Cortex of kidney (tissue), 1 donor: ENCODE measurements around the gene MAMDC4.
"Not testable (repeated sequence)": the region's sequence is repeated elsewhere in the genome, so short reads cannot be mapped to it uniquely, and the experiment has no call there.

ENCODE experiments used
- DNase-seq: peaks from one replicate; lab custom pipeline; 2025; lab: John Stamatoyannopoulos, UW

Gene MAMDC4

GRCh38 chr9:136862849-136863622 is 10.9 kb downstream of the MAMDC4 start:
- no peak for DNase-seq

GRCh38 chr9:136863623-136864273 is 11.6 kb downstream of the MAMDC4 start:
- no peak for DNase-seq

DNA sequence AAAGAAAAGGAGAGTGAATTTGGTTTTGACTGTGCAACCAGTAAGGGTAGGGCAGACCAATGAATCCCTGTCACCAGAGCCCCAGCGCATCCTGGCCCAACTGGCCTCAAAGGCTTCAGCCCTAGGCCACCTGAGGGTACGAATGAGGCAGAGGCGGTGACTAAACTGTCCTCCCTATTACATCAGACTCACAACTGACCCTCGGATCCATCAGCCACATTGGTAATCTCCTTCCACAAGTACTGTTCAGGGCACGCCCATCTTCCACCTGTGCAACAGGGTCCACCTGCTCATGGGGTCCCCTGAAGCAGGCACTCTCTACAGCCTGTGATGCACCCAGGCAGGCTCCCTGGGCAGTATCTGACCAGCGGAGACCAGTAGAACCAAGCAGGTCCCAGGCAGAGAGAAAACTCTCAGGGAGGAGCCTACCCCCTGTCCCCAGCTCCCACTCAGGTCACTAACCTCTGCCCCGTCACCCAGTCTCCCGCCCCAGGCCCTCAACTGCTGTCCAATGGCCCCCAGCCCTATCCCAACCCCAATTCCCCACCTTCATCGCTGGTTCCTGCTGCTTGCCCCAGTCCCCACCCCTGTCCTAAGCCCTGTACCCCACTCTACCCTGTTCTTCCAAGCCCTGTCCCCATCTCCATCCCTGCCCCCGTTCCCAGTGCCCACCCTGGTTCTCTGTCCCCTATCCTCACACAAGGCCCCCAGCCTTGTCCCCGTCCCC is 13.1 kb downstream of the MAMDC4 start:
- DNase-seq: no peak

DNA sequence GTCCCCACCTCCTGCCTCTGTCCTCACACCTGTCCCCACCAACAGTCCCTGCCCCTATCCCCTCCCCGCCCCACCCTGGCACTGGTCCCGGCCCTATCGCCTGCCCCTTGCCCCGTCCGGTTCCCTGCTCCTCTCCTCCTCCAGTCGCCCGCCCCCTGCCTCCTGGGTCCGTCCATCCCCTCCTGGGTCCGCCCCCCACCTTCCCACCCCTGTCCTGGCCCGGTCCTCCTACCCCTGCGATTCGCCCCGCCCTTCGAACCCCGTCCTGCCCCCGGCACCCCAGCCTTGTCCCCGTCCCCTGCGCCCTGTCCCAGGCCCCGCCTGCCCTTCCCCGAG is 13.6 kb downstream of the MAMDC4 start:
- no peak for DNase-seq

- not testable (repeated sequence) for DNase-seq
Measured at GRCh38 chr9:136866898-136867421, 14.8 kb downstream of the MAMDC4 start.

GRCh38 chr9:136867480-136867879 is 15.3 kb downstream of the MAMDC4 start:
- no peak for DNase-seq

- no peak for DNase-seq
Measured at GRCh38 chr9:136867917-136868316, 15.8 kb downstream of the MAMDC4 start.

GRCh38 chr9:136868644-136869043 is 16.5 kb downstream of the MAMDC4 start:
- DNase-seq: no peak

DNA sequence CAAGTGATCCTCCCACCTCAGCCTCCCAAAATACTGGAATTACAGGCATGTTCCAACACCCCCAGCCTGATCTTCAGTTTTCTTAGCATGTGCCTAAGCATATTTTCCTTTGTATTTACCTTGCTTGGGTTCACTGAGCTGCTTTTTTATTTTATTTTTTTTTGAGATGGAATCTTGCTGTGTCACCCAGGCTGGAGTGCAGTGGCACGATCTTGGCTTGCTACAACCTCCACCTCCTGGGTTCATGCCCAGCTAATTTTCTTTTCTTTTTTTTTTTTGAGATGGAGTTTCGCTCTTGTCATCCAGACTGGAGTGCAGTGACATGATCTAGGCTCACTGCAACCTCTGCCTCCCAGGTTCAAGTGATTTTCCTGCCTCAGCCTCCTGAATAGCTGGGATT is 17.5 kb downstream of the MAMDC4 start:
- not testable (repeated sequence) for DNase-seq

DNA sequence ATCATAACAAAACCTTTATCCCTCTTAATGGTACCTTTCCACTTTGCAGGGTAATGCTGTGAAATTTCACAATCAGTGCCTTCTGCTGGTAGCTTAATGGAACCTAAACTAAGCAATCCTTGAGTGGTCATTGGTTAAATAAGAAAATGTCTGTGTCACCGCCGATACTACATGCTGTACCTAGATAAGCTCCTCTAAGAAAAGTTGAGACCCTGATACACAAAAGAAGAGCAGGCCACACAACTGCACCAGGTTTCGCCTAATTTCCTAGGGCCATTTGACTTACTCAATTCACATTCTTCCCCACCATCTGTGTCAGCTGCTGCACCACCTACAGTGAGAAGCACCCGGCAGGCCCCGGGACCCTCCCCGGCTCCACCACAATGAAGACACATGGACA is 23.0 kb downstream of the MAMDC4 start:
- DNase-seq: no peak

DNA sequence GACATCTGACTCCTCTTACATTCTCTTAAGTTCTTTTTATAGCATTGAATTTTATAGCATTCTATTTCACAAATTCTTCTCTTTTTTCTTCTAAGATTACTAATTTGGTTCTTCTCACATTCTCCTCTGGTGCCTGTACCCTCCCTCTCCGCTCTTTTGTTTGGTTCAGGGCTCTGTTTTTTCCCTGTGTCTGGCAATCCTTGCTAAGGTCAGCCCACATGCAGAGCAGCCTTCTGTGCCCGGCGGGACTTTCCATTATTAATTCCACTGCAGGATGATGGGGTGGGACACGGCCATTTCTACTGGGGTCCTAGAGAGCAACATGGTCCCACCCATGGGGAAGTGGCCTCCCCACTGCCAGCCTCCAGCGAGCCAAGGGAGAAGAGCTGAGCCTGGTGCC is 24.3 kb downstream of the MAMDC4 start:
- no peak for DNase-seq

DNA sequence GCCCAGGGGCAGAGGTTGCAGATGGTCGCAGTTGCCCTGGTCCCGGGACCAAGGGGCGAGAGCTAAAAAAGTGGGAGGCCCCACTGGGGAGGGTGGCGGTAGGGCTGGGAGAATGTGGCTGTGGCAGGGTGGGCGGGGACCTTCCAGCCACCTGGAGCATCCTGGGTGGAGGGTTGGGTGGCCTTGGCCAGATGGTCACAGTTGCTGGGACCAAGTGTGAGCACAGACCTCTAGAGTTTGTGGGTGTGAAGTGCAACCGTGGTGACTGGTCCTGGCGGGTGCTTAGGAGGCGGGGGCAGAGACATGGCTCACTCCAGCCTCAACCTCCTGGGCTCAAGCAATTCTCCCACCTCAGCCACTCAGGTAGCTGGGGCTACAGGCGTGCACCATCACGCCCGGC is 28.5 kb downstream of the MAMDC4 start:
- no peak for DNase-seq

- DNase-seq: no peak
Measured at GRCh38 chr9:136881691-136882108, 29.6 kb downstream of the MAMDC4 start.

DNA sequence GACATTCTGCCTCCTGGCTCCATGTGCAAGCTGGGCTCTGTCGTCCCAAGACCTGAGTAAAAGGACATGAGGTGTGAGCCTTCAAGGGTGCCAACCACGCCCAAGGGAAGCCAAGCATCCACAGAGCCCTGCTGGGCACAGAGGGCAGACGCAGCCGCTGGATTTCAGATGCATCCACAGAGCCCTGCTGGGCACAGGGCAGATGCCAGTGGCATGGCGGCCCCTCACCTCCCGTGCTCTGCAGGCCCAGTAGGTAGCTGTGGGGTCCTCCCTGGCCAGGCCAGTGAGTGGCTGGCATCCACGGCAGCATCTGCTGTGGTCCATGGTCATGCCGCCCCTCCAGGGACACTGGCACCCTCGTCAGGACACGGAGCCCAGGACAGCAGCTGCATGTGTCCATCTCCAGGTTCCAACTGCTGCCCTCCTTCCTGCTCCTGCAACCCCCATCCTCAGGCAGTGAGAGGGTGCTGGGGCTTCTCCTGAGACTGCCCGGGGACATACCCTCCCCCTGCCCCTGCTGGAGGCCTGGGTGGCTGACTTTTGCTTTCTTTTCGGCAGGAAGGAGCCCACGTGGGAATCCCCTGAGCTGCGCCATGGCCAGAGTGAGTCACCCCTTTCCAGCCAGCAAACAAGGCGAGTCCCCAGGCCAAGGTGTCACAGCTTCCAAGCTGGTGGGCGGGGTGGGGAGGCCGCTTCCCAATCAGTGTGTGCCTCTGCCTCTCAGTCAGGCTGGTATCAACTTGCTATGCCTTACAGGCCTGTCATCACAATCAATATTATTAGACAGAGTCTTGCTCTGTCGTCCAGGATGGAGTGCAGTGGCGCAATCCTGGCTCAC is 30.2 kb downstream of the MAMDC4 start:
- DNase-seq: no peak

DNA sequence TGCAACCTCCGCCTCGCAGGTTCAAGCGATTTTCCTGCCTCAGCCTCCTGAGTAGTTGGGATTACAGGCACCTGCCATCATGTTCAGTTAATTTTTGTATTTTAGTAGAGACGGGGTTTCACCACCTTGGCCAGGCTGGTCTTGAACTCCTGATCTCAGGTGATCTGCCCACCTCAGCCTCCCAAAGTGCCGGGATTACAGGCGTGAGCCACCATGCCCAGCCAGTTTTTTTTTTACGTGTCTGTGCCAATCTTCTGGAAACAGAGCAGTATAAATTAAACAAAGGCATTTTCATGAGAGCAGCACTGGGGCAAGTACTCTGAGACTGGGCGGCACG is 30.8 kb downstream of the MAMDC4 start:
- not testable (repeated sequence) for DNase-seq

- DNase-seq: not testable (repeated sequence)
Measured at GRCh38 chr9:136883670-136884069, 31.5 kb downstream of the MAMDC4 start.

DNA sequence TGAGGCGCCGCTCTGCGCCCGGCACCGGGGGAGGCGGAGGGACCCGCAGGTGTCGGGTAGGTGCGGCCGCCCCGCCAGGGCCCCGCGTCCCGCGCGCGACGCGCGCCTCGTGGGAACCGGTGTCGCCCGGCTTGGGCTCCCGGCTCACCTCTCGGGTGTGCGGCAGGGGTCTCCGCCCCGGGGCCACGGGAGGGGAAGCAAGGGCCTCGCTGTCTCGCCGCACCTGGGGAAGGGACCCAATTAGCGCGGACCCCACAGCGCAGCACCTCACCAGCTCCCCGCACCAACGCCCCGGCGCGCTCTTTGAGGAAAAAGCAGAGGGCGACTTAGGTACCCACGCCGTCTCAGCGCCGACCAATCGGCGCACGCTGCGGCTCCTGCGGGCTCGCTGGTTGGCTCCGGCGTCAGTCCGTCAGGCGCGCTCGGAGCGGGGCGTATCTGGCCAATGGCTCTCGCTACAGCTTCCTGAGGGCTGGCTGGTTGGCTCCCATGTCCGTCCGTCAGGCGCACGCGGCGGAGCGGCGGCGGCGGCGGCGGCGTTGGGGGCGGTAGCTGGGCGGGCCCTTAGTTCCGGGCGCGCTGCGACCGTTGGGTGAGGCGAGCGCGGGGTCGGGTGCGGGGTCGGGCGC is 33.9 kb downstream of the MAMDC4 start, which contains the start of gene TRAF2:
Gene TRAF2 (plus strand): TSS at position 567 of the 629 bp plus-strand sequence. CDS start 12,225 bp downstream, outside the sequence.
- DNase-seq: no peak

DNA sequence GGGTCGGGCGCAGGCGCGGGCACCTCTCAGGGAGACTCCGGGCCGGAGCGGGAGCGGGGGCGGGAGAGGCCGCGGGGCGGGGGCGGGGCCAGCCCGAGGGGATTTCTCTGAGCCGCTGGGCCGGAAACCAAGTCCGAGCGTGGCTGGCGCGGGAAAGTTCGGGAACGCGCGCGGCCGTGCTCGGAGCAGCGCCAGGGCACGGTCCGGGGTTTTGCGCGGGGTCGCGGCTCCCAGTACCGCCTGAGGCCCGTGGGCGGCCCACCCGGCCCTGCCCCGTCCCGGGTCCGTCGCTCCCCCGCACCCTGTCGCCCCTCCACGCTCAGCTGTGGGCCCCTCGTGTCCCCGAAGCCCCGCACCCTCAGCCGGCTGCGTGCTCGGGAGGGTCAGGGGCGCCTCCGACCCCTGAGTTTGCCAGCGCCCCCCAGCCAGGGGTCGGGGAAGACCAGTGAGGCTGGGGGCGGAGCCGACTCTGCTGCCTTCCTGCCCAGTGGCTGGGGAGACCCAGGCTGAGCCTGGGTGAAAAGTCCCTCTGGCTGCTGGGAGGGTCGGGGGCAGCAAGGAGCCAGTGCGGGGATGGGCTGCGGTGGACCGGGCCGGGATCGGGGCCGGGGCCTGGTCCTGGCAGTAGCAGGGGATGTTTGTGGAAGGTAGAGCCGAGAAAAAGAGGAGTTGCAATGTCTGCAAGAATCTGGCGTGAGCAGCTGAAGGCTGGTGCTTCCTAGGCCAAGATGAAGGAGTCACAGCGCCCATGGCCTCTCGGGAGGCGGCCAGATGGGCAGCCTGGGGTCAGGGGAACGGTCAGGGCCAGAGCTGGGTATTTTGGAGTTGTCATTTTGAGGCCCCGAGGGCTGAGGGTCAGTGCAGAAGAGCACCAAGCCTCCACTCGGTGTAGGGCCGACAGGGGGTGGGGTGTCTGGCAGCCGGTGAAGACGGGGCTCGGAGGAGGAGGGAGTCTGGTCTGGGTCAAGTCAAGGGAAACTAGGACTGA is 34.8 kb downstream of the MAMDC4 start:
- no peak for DNase-seq

DNA sequence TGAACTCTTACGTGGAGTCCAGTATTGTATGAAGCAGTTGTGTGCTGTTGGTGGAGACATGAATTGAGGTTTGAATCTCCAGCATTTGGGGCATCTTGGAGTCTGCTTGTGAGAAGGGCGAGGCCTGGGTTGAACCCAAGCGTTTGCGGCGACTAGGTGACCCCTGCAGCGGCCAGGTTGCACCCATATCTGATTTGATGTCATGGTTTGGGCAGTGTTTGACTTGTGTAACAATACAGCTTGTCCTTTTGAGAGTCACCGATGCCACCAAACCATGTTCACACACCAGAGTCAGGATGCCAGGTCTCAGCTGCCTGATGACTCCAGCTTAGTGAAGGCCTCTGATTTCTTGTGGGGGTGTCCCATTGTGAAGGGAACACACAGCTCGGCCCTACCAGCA is 36.3 kb downstream of the MAMDC4 start:
- DNase-seq: no peak

DNA sequence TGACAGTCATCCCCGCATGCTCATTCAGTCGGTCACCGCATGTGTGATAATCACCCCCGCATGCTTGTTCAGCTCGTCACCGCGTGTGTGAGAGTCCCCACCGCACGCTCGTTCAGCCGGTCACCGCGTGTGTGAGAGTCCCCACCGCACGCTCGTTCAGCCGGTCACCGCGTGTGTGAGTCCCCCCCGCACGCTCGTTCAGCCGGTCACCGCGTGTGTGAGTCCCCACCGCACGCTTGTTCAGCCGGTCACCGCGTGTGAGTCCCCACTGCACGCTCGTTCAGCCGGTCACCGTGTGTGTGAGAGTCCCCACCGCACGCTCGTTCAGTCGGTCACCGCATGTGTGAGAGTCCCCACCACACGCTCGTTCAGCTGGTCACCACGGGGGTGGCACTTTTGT is 37.7 kb downstream of the MAMDC4 start:
- DNase-seq: no peak
